GM12878 (cell line): ENCODE measurements around the gene DHCR7. TPM values are rescaled to one million over a fixed set of nuclear protein-coding genes. Genes with fewer than 3 reads are reported as not detected.

ENCODE experiments used
- FOXK2 ChIP-seq: fragments of 450-650 bp; IDR thresholded peaks from 2 replicates; pipeline ENCODE4 v1.6.1; 2017; ENCODE audit warnings: mild to moderate bottlenecking, moderate library complexity
- IRF5 ChIP-seq: fragments of 450-650 bp; IDR thresholded peaks from 2 replicates; pipeline ENCODE4 v1.6.1; 2017; ENCODE audit warnings: borderline replicate concordance
- PAX8 ChIP-seq: fragments of 450-650 bp; IDR thresholded peaks from 2 replicates; pipeline ENCODE4 v1.6.1; 2017; ENCODE audit warnings: mild to moderate bottlenecking, moderate library complexity
- POLR2AphosphoS2 ChIP-seq: IDR thresholded peaks from 2 replicates; pipeline ENCODE4 v1.6.1; 2011; ENCODE audit warnings: low read depth, mild to moderate bottlenecking, low read length, improper control_type of control experiment, moderate library complexity
- SREBF1 ChIP-seq: IDR thresholded peaks from 2 replicates; pipeline ENCODE4 v1.6.1; 2012; ENCODE audit warnings: mild to moderate bottlenecking, low read length
- ZBTB11 ChIP-seq: fragments of 450-650 bp; formaldehyde crosslinking; IDR thresholded peaks from 2 replicates; pipeline ENCODE4 v1.5.0; 2022; ENCODE audit warnings: mild to moderate bottlenecking, missing genetic modification characterization
- ZZZ3 ChIP-seq: IDR thresholded peaks from 2 replicates; pipeline ENCODE4 v1.6.1; 2011; ENCODE audit warnings: low read depth; ENCODE audit not compliant: control insufficient read depth, insufficient read length
- polyA plus RNA-seq, 11 experiments: library from polyadenylated mRNA; depleted of rRNA in 4 of 11; unstranded in 6 of 11; stranded (reverse) in 5 of 11; fragments of >200 nt; fragmentation: Nextera tagmentation in 4 of 11; fragmentation: Illumina TruSeq in 1 of 11; extraction: Ambion mirVana in 4 of 11; extraction: Trizol in 1 of 11; gene quantifications; 1 replicate in 1 of 11; 2 replicates in 10 of 11; pipeline versions ENCODE4 v1.2.1 to v1.2.3, GENCODE V29; 2011 to 2016; ENCODE audit warnings: inconsistent platforms in 2 of 11, missing spikeins in 2 of 11, low read depth in 1 of 11
- total RNA-seq, 4 experiments: library from RNA; depleted of rRNA in 3 of 4; stranded (reverse); fragments of >200 nt in 3 of 4; fragmentation: Illumina TruSeq in 1 of 4; extraction: Trizol in 1 of 4; gene quantifications; 2 replicates each; pipeline versions ENCODE4 v1.2.1 to v1.2.3, GENCODE V29; 2013 to 2021

DHCR7 gene
- total and polyA plus RNA-seq, 10 of the 15 experiments (the other 5 are each of a cell fraction or from before 2014, with no cell fraction given), result 4.2 to 115 (median 57.8) TPM

DNA sequence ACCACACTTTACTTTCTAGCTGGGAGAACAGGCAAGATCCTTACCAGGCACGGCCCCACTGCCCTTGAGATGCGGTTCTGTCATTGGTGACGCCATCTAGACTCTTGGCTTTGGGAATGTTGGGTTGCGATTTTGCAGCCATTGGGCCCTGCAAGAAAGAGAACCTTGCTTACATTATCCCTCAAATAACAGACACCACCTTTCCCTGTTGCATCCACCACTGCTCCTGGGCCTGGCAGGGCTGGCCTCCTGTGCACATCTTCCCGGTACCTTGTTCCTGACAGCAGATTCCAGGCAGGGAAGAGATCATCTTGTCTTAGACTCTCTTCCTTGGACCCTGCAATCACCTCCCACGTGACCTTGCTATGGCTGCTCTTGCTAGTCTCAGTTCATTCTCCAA is 3.4 kb downstream of the DHCR7 start (continued):
- TF ChIP-seq ZBTB11 (CRISPR knock-in tag), result no peak
- no peak for TF ChIP-seq IRF5
- no peak for TF ChIP-seq SREBF1
- TF ChIP-seq POLR2AphosphoS2, result no peak
- no peak for TF ChIP-seq ZZZ3
- no peak for TF ChIP-seq PAX8
- TF ChIP-seq FOXK2, result no peak
- TF ChIP-seq, all 136 proteins: peak for 0
